Activated naive CD8-positive, alpha-beta T cell (primary cell): ENCODE measurements around the gene TBC1D22A.

Source experiments
- H3K27ac Mint-ChIP-seq: one replicate; pipeline ENCODE4 v1.8.0; 2021; ENCODE audit warnings: mixed read lengths
- H3K27me3 Mint-ChIP-seq: one replicate; pipeline ENCODE4 v1.8.0; 2021; ENCODE audit warnings: mixed read lengths
- H3K36me3 Mint-ChIP-seq: one replicate; pipeline ENCODE4 v1.8.0; 2021; ENCODE audit warnings: mixed read lengths
- H3K4me1 Mint-ChIP-seq: one replicate; pipeline ENCODE4 v1.8.0; 2021; ENCODE audit warnings: low read depth, mixed read lengths
- H3K4me3 Mint-ChIP-seq: one replicate; pipeline ENCODE4 v1.8.0; 2021; ENCODE audit warnings: mild to moderate bottlenecking, mixed read lengths
- H3K9me3 Mint-ChIP-seq: one replicate; pipeline ENCODE4 v1.8.0; 2021; ENCODE audit warnings: low read depth, mixed read lengths

Gene TBC1D22A

DNA sequence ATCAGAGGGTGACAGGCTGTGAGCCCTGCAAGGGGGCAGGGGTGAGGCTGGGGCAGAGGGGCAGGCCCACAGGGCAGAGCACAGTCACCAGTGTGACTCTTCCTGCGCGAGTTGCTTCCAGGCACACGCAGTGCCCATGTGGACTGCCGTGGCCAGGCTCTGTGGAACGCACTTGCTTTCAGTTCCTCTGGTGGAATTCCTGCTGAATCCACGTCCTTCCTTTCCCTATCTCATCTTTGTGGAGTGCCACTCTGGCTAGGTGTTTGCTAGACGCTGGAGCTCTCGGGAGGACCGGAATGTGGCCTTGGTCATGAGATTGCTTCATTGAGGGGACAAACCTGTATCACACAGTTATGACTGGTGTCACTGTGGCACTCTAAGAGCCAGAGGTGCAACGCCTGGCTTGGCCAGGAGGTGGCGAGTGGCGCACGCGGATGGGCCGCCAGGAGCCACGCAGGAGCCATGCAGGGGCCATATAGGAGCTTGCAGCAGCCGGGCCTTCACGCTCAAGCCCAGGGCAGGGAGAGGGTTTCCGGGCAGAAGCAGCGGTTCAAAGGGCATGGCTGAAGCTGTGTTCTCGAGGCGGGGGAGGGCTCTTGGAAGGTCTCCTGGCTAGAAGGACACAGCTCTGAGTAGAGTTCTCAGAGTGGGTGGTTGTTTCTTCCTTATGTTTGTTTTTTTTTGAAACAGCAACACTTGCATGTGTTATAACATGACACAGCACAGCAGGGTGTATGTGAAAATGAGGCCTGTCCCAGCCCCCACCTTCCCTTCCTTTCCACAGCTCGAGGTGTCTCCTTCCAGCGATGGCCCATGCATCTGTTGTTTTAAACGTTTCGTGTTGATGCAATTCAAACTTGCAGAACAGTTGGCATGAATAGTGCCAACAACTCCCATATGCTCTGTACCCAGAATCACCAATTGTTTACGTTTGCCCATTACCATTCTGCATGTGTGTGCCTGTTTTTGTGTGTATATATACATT, 36.2 kb downstream of the TBC1D22A start:
- Mint-ChIP-seq H3K36me3 (peaks cover 8% of the 10 kb centered on the region), H3K27me3 (no peaks in the 10 kb centered on the region), H3K9me3 (no peaks in the 10 kb centered on the region), H3K4me3 (no peak overlapping the region), H3K4me1 (peaks cover 20% of the 10 kb centered on the region), H3K27ac (no peak overlapping the region)

DNA sequence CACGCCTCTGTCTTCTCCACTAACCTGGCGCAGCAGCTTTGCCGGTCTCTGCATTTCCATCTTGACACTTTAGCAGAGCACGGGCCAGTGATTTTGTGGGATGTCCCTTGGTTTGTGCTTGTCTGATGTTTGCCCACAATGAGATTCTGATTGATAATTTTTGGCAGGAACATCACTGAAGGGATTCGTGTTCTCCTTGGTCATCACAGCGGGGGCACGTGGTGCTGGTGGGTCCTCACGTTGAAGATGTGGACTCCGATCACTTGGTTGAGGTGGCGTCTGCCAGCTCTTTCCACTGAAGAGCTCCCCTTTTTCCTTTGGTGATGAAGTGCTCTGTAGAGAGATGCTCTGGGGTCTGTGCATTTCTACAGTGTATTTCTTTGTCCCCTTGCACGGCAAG, 37.2 kb downstream of the TBC1D22A start:
- Mint-ChIP-seq H3K27ac (no peak overlapping the region), H3K9me3 (no peaks in the 10 kb centered on the region), H3K27me3 (no peaks in the 10 kb centered on the region), H3K4me1 (peaks cover 27% of the 10 kb centered on the region), H3K4me3 (no peak overlapping the region), H3K36me3 (peaks cover 8% of the 10 kb centered on the region)

DNA sequence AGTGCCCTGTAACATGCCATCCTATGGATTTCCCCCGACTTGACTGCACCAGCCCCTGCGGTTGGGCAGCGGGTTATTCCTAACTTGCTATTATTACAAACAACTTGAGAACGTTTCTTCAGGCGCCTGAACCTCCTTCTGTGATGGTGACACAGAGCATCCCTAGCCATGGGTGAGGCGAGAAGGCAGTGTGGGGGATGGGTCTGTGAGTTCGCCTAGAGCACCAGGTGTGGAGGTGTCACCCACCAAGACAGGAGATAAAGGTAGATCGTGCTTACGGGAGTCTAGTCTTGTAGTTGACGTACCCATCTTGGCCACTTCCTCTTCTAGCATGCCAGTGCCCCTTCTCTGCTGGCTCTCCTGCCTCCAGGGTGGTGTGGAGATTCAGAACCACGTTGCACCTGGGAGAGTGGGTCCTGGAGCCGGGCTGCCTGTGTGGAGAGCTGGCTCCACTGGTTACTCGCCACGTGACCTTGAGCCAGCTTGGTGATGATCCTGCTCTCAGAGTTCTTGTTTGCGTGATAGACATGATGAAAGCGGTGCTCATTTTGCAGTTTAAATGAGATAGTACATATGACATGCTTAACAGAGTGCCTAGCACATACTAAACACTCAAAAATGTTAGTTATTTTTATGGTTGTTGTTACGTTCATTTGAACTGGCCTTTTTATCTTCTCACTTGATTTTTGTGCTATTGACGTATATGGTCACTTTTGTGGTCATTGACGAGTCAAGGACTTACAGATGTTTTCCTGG, 37.8 kb downstream of the TBC1D22A start:
- Mint-ChIP-seq H3K27ac (no peak overlapping the region), H3K9me3 (no peaks in the 10 kb centered on the region), H3K27me3 (no peaks in the 10 kb centered on the region), H3K4me1 (peaks cover 28% of the 10 kb centered on the region), H3K4me3 (no peak overlapping the region), H3K36me3 (peaks cover 8% of the 10 kb centered on the region)

DNA sequence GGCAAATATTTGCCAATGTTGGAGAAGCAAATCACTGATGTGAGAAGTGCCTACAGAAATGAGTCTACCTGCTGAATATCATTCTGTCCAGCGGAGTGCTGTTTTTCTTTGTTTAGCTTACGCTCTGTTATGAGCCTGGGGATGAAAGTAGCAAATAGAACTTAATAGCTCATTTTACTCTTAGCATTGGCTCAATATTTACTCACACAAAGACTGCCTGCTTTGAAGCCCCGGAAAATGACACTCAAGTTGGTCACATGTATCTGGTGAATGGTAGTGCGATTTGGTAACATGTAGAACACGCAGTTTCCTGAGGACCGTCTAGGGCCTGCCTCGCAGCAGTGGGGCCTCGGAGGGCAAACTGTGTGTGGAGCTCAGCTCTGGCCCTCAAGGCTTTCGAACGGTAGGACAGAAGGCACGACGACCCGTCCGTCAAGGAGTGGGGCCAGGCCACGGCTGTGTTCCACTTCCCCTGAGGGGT, 38.9 kb downstream of the TBC1D22A start:
- no peak overlapping the region for H3K4me3 Mint-ChIP-seq
- no peaks in the 10 kb centered on the region for H3K27me3 Mint-ChIP-seq
- peaks cover 8% of the 10 kb centered on the region for H3K36me3 Mint-ChIP-seq
- H3K27ac Mint-ChIP-seq, result no peak overlapping the region
- no peaks in the 10 kb centered on the region for H3K9me3 Mint-ChIP-seq
- H3K4me1 Mint-ChIP-seq, result peaks cover 32% of the 10 kb centered on the region

DNA sequence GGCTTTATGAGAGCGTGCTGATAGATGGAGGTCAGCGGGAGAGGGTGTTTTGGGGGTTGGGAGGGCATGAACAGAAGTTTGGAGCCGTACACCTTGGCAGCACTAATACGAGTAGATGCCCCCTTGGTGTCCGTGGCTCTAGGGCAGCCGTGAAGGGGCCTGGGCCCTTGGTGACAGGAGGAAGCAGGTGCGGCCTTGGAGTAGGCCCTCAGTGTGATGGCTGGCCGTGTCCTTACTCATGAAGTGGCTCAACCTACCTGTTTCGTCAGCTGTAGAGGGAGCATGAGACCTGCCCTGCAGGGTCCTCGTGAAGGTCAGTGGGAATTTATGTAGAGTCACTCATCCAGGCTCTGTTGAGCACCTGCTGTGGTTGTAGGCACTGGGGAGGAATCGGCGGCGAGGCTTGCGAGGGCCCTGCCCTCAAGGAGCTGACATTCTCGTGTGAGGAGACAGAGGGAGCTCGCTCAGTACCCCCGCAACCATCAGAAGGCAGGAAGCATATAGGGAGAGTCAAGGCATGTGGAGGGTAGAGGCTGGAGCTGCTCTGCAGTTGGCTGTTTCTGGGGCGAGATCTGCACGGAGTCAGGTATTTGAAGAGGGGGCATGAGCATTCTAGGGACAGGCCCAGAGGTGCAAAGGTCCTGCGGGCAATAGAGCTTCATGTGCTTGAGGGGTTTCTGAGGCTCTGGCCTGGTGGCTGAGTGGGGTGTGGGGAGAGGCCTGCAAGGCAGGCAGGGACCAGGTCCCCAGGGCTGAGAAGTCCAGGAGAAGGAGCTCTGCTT, 39.6 kb downstream of the TBC1D22A start:
- Mint-ChIP-seq H3K27me3 (no peaks in the 10 kb centered on the region), H3K9me3 (no peaks in the 10 kb centered on the region), H3K27ac (peak overlapping the region; percentile 58), H3K4me1 (peaks cover 38% of the 10 kb centered on the region), H3K36me3 (peaks cover 13% of the 10 kb centered on the region), H3K4me3 (no peak overlapping the region)

DNA sequence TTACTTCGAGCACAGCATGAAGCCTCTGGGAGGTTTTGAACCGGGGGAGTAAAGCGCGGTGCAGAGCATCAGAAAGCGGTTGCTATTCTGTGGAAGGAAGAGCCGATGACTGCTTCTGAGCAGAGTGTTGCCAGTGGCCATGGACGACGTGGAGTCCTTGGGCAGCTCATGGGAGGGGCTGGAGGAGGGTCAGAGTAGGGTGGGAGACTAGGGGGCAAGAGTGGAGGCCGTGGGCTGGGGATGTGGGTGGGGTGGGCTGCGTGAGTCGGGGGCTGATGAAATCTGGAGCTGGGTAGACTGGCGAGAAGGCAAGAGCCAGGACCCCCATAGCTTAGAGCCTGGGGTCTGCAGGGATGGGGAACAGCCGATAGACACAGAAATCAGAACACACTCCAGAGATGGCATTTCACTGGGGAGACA, 40.2 kb downstream of the TBC1D22A start:
- H3K9me3 Mint-ChIP-seq, result no peaks in the 10 kb centered on the region
- peak overlapping the region; percentile 58 for H3K27ac Mint-ChIP-seq
- H3K4me3 Mint-ChIP-seq, result no peak overlapping the region
- H3K4me1 Mint-ChIP-seq, result peaks cover 44% of the 10 kb centered on the region
- peaks cover 17% of the 10 kb centered on the region for H3K36me3 Mint-ChIP-seq
- no peaks in the 10 kb centered on the region for H3K27me3 Mint-ChIP-seq

DNA sequence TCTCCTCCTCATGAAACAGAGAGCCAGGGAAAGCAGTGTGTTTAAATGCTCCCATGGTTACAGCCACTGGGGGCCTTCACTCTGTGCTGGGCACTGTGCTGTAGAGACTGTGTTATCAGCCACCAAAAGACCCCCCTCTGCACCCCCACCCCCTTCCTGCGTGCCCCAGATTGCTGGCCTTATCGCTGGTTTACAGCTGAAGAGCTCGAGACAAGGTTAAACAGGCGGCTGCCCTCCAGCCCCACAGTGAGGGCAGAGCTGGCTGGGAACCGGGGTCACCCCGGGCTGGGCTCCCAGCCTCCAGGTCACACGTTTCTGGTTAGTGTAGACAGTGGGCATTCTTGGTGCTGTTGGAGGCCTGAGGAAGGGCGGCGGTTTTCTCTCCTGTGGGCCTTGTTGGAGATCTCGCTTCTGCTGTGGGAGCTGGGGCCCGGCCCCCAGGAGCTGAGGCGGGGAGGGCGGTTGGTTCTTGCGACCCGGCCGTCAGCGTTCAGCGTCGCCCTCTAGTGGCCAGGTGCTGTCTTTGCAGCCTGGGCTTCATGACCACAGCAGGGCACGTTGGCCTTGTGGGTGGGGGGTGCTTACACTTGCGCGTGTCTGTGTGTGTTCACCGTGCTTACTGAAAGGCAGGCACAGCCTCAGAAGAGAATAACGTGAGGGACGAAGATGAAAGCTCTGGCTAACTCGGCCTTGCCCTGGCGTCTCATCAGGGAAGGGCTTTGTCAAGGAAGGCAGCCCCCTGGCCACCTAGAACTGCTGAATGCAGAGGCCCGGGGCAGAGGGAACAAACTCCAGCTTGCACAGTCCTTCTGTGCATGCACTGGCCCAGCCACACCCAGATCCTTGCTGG, 40.8 kb downstream of the TBC1D22A start:
- H3K4me1 Mint-ChIP-seq, result peaks cover 44% of the 10 kb centered on the region
- H3K27ac Mint-ChIP-seq, result no peak overlapping the region
- no peaks in the 10 kb centered on the region for H3K27me3 Mint-ChIP-seq
- H3K9me3 Mint-ChIP-seq, result no peaks in the 10 kb centered on the region
- peaks cover 17% of the 10 kb centered on the region for H3K36me3 Mint-ChIP-seq
- H3K4me3 Mint-ChIP-seq, result peak overlapping the region; percentile 10

DNA sequence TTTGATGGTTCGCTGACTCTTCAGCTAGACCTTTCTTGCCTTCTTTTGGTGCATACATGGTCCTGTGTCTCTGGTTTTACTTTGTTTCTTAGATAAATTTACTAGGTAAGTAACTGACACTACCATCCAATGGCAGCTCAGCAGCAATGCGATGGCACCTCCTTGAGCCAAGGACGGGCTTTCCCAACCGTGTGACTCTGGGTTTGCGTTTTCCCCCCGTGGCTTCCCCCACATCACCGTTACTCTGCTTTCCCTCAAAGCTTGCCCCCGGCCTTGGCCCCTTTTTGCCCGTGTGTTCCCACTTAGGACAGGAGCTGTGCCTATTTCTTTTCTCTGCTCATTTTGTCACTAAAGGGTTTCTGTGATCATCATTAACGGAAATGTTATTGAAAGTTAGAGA, 41.5 kb downstream of the TBC1D22A start:
- H3K27ac Mint-ChIP-seq, result no peak overlapping the region

DNA sequence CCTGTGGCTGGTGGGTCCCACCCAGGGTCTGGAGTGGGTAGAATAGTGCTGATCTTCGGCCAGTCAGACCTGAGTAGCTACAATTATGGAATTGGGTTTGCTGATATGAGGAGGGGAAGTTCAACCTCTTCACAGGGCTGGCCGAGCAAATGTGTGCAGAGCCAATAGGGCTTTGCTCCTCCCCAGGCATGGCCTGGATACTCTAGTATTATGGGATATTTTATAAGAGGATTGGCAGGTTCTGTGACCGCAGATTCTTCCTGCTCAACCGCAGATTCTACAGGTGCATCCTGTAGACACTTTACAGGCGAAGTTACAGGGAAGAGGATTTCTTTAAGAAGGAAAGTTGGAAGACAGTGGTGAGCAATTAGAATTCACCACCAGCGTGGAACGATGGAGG, 44.3 kb downstream of the TBC1D22A start:
- no peaks in the 10 kb centered on the region for H3K27me3 Mint-ChIP-seq
- no peaks in the 10 kb centered on the region for H3K9me3 Mint-ChIP-seq
- H3K4me1 Mint-ChIP-seq, result peaks cover 38% of the 10 kb centered on the region
- no peak overlapping the region for H3K4me3 Mint-ChIP-seq
- H3K36me3 Mint-ChIP-seq, result peaks cover 11% of the 10 kb centered on the region
- H3K27ac Mint-ChIP-seq, result no peak overlapping the region

More for the DNA sequence above, 41.5 kb downstream of the TBC1D22A start:
- H3K4me3 Mint-ChIP-seq, result no peak overlapping the region
- no peaks in the 10 kb centered on the region for H3K9me3 Mint-ChIP-seq
- no peaks in the 10 kb centered on the region for H3K27me3 Mint-ChIP-seq
- H3K36me3 Mint-ChIP-seq, result peaks cover 15% of the 10 kb centered on the region
- H3K4me1 Mint-ChIP-seq, result peaks cover 41% of the 10 kb centered on the region

DNA sequence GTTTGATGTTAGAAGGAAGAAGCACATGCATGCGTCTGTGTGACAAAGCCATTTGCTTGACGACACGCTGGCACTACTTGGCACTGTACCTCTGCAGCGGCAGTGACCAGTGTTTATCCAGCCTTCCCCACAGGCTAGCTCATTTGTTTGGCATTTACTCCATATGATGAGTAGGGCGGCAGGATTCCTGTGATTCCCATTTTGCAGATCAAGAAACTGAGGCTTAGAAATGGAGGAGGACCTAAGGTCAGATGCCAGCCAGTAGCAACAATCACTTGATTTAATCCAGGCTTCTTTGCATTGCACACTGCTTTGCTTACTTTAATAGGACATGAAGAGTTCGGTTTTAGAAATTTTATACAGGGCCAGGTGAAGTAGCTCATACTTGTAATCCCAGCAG, 45.0 kb downstream of the TBC1D22A start:
- H3K27me3 Mint-ChIP-seq, result no peaks in the 10 kb centered on the region
- no peaks in the 10 kb centered on the region for H3K9me3 Mint-ChIP-seq
- H3K4me1 Mint-ChIP-seq, result peaks cover 33% of the 10 kb centered on the region
- no peak overlapping the region for H3K4me3 Mint-ChIP-seq
- peaks cover 9% of the 10 kb centered on the region for H3K36me3 Mint-ChIP-seq
- H3K27ac Mint-ChIP-seq, result no peak overlapping the region

DNA sequence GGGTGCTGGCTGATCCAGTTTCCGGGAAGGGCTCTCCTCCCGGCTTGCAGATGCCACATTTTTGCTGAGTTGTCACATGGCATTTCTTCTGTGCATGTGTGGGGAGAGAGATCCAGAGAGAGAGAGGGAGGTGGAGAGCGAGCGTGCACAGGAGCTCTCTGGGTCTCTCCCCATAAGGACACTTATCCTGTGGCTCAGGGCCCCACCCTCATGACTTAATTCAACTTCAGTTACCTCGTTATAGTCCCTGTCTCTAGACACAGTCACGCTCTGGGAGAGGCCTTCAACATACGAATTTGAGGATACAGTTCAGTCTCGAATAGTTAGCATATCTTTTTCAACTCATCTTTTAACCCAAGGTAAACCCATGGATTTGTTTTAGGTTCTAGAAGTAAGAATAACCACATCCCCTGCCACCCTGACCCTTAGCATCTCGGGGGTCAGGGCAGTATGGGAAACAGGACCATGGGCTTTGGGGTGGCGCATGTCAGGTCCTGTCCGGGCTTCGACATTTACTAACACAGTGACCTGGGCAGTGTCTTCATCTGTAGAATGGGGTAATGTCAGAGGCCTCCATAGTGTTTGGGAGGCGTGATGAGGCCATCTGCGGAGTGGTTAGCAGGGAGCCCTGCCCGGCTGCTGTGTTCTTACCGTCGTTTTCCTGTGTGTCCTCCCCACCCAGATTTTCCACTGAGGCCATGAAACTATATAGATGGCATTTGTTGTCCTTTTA, 46.9 kb downstream of the TBC1D22A start:
- Mint-ChIP-seq H3K4me1 (peaks cover 20% of the 10 kb centered on the region), H3K4me3 (no peak overlapping the region), H3K27me3 (no peaks in the 10 kb centered on the region), H3K36me3 (peaks cover 11% of the 10 kb centered on the region), H3K27ac (no peak overlapping the region), H3K9me3 (no peaks in the 10 kb centered on the region)

DNA sequence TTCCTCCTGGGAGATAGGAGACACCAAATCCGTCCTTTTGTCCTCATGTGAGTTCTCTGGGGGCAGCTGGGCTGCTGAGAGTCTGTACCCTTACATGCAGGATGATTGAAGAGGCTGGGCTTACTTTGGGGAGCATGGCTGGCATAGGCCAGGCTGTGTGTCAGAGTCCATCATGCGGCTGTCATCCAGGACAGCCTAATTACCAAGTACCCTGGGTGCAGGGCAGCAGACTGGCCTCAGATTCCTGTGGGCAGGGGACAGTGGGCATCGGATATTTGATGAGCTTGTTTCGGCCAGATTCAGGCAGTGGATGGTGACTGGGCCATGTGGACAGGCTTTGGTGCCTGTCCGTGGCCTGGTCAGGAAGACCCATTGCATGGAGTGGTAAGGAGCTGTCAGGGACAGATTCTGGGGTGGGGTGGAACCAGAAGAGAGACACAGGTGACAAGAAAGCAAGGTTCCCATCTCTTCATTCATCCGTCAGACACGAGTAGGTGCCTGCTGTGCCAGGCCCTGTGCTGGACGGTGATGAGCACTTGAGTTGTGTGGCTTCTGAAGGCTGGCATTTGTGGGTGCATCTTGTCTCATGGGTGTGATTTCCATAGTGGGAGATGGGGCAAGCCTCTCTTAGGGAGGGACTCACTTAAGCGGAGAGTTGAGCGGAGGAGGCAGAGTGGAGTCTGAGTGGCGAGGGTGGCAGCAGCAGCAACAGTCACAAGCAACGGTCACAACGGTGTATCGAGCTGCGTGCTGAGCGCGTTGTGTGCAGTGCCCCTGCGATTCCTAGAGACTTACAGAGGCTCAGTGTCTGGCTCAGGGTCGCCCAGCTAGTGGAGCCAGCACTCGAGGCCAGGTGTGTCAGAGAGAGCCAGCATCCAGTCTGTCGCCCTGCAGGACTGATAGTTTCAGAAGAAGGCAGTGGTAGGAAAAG, 48.7 kb downstream of the TBC1D22A start:
- Mint-ChIP-seq H3K36me3 (peaks cover 15% of the 10 kb centered on the region), H3K27me3 (no peaks in the 10 kb centered on the region), H3K27ac (no peak overlapping the region), H3K4me1 (peaks cover 23% of the 10 kb centered on the region), H3K9me3 (no peaks in the 10 kb centered on the region), H3K4me3 (no peak overlapping the region)
